ENCODE results near the gene CARMIL1.

CARMIL1 gene

GRCh38 chr6:25525078-25525477, 245.9 kb downstream of the CARMIL1 start:
- H3K9me3 ChIP-seq (ENCODE audit: control insufficient read depth, insufficient read depth, low read length) = no peaks in the 10 kb centered on the region
- H3K27me3 ChIP-seq (ENCODE audit: control insufficient read depth, insufficient read depth, low read length) = no peaks in the 10 kb centered on the region
- H3K4me3 ChIP-seq (ENCODE audit: low read depth, low read length) = no peak overlapping the region
- H3K36me3 ChIP-seq (ENCODE audit: control insufficient read depth, insufficient read depth, low read length) = no peaks in the 10 kb centered on the region
- H3K4me1 ChIP-seq (ENCODE audit: control insufficient read depth, insufficient read depth, low read length) = no peaks in the 10 kb centered on the region
- no peak overlapping the region for H3K9ac ChIP-seq (ENCODE audit: low read depth, low read length)

GRCh38 chr6:25534942-25535631, 255.9 kb downstream of the CARMIL1 start:
- Histone ChIP-seq H3K9me3 (ENCODE audit: control insufficient read depth, insufficient read depth, low read length) (no peaks in the 10 kb centered on the region), H3K36me3 (ENCODE audit: control insufficient read depth, insufficient read depth, low read length) (no peaks in the 10 kb centered on the region), H3K4me3 (ENCODE audit: low read depth, low read length) (no peak overlapping the region), H3K27me3 (ENCODE audit: control insufficient read depth, insufficient read depth, low read length) (no peaks in the 10 kb centered on the region), H3K4me1 (ENCODE audit: control insufficient read depth, insufficient read depth, low read length) (no peaks in the 10 kb centered on the region), H3K9ac (ENCODE audit: low read depth, low read length) (no peak overlapping the region)

GRCh38 chr6:25535632-25536225, 256.6 kb downstream of the CARMIL1 start:
- no peaks in the 10 kb centered on the region for H3K9me3 ChIP-seq (ENCODE audit: control insufficient read depth, insufficient read depth, low read length)
- H3K36me3 ChIP-seq (ENCODE audit: control insufficient read depth, insufficient read depth, low read length) = no peaks in the 10 kb centered on the region
- no peaks in the 10 kb centered on the region for H3K4me1 ChIP-seq (ENCODE audit: control insufficient read depth, insufficient read depth, low read length)
- H3K4me3 ChIP-seq (ENCODE audit: low read depth, low read length) = no peak overlapping the region
- no peak overlapping the region for H3K9ac ChIP-seq (ENCODE audit: low read depth, low read length)
- H3K27me3 ChIP-seq (ENCODE audit: control insufficient read depth, insufficient read depth, low read length) = no peaks in the 10 kb centered on the region

GRCh38 chr6:25536781-25537180, 257.6 kb downstream of the CARMIL1 start:
- H3K36me3 ChIP-seq (ENCODE audit: control insufficient read depth, insufficient read depth, low read length) = no peaks in the 10 kb centered on the region
- H3K4me1 ChIP-seq (ENCODE audit: control insufficient read depth, insufficient read depth, low read length) = no peaks in the 10 kb centered on the region
- H3K27me3 ChIP-seq (ENCODE audit: control insufficient read depth, insufficient read depth, low read length) = no peaks in the 10 kb centered on the region
- no peak overlapping the region for H3K4me3 ChIP-seq (ENCODE audit: low read depth, low read length)
- H3K9ac ChIP-seq (ENCODE audit: low read depth, low read length) = no peak overlapping the region
- H3K9me3 ChIP-seq (ENCODE audit: control insufficient read depth, insufficient read depth, low read length) = no peaks in the 10 kb centered on the region

GRCh38 chr6:25537349-25538018, 258.3 kb downstream of the CARMIL1 start:
- H3K4me1 ChIP-seq (ENCODE audit: control insufficient read depth, insufficient read depth, low read length) = no peaks in the 10 kb centered on the region
- no peaks in the 10 kb centered on the region for H3K9me3 ChIP-seq (ENCODE audit: control insufficient read depth, insufficient read depth, low read length)
- H3K9ac ChIP-seq (ENCODE audit: low read depth, low read length) = no peak overlapping the region
- H3K36me3 ChIP-seq (ENCODE audit: control insufficient read depth, insufficient read depth, low read length) = no peaks in the 10 kb centered on the region
- no peaks in the 10 kb centered on the region for H3K27me3 ChIP-seq (ENCODE audit: control insufficient read depth, insufficient read depth, low read length)
- H3K4me3 ChIP-seq (ENCODE audit: low read depth, low read length) = no peak overlapping the region

- Histone ChIP-seq H3K4me3 (ENCODE audit: low read depth, low read length) (no peak overlapping the region), H3K4me1 (ENCODE audit: control insufficient read depth, insufficient read depth, low read length) (no peaks in the 10 kb centered on the region), H3K9me3 (ENCODE audit: control insufficient read depth, insufficient read depth, low read length) (no peaks in the 10 kb centered on the region), H3K36me3 (ENCODE audit: control insufficient read depth, insufficient read depth, low read length) (no peaks in the 10 kb centered on the region), H3K9ac (ENCODE audit: low read depth, low read length) (no peak overlapping the region), H3K27me3 (ENCODE audit: control insufficient read depth, insufficient read depth, low read length) (no peaks in the 10 kb centered on the region)
Measured at GRCh38 chr6:25541228-25541627, 262.1 kb downstream of the CARMIL1 start.

GRCh38 chr6:25542984-25543910, 264.1 kb downstream of the CARMIL1 start:
- Histone ChIP-seq H3K36me3 (ENCODE audit: control insufficient read depth, insufficient read depth, low read length) (no peaks in the 10 kb centered on the region), H3K27me3 (ENCODE audit: control insufficient read depth, insufficient read depth, low read length) (no peaks in the 10 kb centered on the region), H3K9me3 (ENCODE audit: control insufficient read depth, insufficient read depth, low read length) (no peaks in the 10 kb centered on the region), H3K4me1 (ENCODE audit: control insufficient read depth, insufficient read depth, low read length) (no peaks in the 10 kb centered on the region), H3K9ac (ENCODE audit: low read depth, low read length) (no peak overlapping the region), H3K4me3 (ENCODE audit: low read depth, low read length) (no peak overlapping the region)

- H3K36me3 ChIP-seq (ENCODE audit: control insufficient read depth, insufficient read depth, low read length) = no peaks in the 10 kb centered on the region
- no peaks in the 10 kb centered on the region for H3K9me3 ChIP-seq (ENCODE audit: control insufficient read depth, insufficient read depth, low read length)
- no peak overlapping the region for H3K4me3 ChIP-seq (ENCODE audit: low read depth, low read length)
- no peaks in the 10 kb centered on the region for H3K4me1 ChIP-seq (ENCODE audit: control insufficient read depth, insufficient read depth, low read length)
- H3K27me3 ChIP-seq (ENCODE audit: control insufficient read depth, insufficient read depth, low read length) = no peaks in the 10 kb centered on the region
- H3K9ac ChIP-seq (ENCODE audit: low read depth, low read length) = no peak overlapping the region
Measured at GRCh38 chr6:25544833-25545232, 265.7 kb downstream of the CARMIL1 start.

GRCh38 chr6:25547797-25548196, 268.6 kb downstream of the CARMIL1 start:
- Histone ChIP-seq H3K4me1 (ENCODE audit: control insufficient read depth, insufficient read depth, low read length) (no peaks in the 10 kb centered on the region), H3K9me3 (ENCODE audit: control insufficient read depth, insufficient read depth, low read length) (no peaks in the 10 kb centered on the region), H3K9ac (ENCODE audit: low read depth, low read length) (no peak overlapping the region), H3K36me3 (ENCODE audit: control insufficient read depth, insufficient read depth, low read length) (no peaks in the 10 kb centered on the region), H3K27me3 (ENCODE audit: control insufficient read depth, insufficient read depth, low read length) (no peaks in the 10 kb centered on the region), H3K4me3 (ENCODE audit: low read depth, low read length) (no peak overlapping the region)

GRCh38 chr6:25548451-25548850, 269.3 kb downstream of the CARMIL1 start:
- H3K9me3 ChIP-seq (ENCODE audit: control insufficient read depth, insufficient read depth, low read length) = no peaks in the 10 kb centered on the region

GRCh38 chr6:25550631-25551030, 271.5 kb downstream of the CARMIL1 start:
- no peaks in the 10 kb centered on the region for H3K36me3 ChIP-seq (ENCODE audit: control insufficient read depth, insufficient read depth, low read length)
- H3K9me3 ChIP-seq (ENCODE audit: control insufficient read depth, insufficient read depth, low read length) = no peaks in the 10 kb centered on the region

More at GRCh38 chr6:25548451-25548850, 269.3 kb downstream of the CARMIL1 start:
- Histone ChIP-seq H3K27me3 (ENCODE audit: control insufficient read depth, insufficient read depth, low read length) (no peaks in the 10 kb centered on the region), H3K4me1 (ENCODE audit: control insufficient read depth, insufficient read depth, low read length) (no peaks in the 10 kb centered on the region), H3K36me3 (ENCODE audit: control insufficient read depth, insufficient read depth, low read length) (no peaks in the 10 kb centered on the region), H3K4me3 (ENCODE audit: low read depth, low read length) (no peak overlapping the region), H3K9ac (ENCODE audit: low read depth, low read length) (no peak overlapping the region)

More at GRCh38 chr6:25550631-25551030, 271.5 kb downstream of the CARMIL1 start:
- Histone ChIP-seq H3K9ac (ENCODE audit: low read depth, low read length) (no peak overlapping the region), H3K27me3 (ENCODE audit: control insufficient read depth, insufficient read depth, low read length) (no peaks in the 10 kb centered on the region), H3K4me3 (ENCODE audit: low read depth, low read length) (no peak overlapping the region), H3K4me1 (ENCODE audit: control insufficient read depth, insufficient read depth, low read length) (no peaks in the 10 kb centered on the region)
